GM11168 (cell line): Measurements from ENCODE around the gene TSEN54.
"Not testable (repeated sequence)": the region's sequence is repeated elsewhere in the genome, so short reads cannot be mapped to it uniquely, and the experiment has no call there.

ENCODE experiments used
- in situ Hi-C: fragments of 300-500 bp; cut with MboI; formaldehyde crosslinking; loops from one replicate; pipeline ENCODE4 v1.12.0; 2022; ENCODE audit warnings: low sequenced_read_pairs; ENCODE audit not compliant: unreplicated experiment

The TSEN54 gene

GRCh38 chr17:75516255-75516618, at the start of gene TSEN54:
Gene TSEN54, plus strand, starts transcription at chr17:75516528. Its CDS starts 33 bp downstream, at chr17:75516561.
- in situ Hi-C loops: no loop called here

- in situ Hi-C loops: no loop called here
These were observed 48.0 kb upstream of the TSEN54 start for GRCh38 chr17:75468291-75468754.

- in situ Hi-C loops: no loop called here
These were observed 47.5 kb upstream of the TSEN54 start for GRCh38 chr17:75468779-75469373.

DNA sequence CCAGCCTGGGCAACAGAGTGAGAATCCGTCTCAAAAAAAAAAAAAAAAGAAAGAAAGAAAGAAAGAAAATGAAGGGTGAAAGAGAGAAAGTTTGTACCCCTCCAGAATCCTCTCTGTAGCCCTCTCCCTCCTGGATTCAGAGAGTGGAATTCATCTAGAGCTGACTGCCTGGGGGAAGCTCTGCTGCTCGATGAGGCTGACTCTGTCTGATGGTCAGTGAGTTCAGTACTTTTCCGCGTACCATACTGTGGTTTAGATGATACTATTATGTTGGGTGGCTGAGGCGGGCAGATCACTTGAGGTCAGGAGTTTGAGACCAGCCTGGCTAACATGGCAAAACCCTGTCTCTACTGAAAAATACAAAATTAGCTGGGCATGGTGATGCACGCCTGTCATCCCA, 45.1 kb upstream of the TSEN54 start:
- in situ Hi-C loops: no loop called here

DNA sequence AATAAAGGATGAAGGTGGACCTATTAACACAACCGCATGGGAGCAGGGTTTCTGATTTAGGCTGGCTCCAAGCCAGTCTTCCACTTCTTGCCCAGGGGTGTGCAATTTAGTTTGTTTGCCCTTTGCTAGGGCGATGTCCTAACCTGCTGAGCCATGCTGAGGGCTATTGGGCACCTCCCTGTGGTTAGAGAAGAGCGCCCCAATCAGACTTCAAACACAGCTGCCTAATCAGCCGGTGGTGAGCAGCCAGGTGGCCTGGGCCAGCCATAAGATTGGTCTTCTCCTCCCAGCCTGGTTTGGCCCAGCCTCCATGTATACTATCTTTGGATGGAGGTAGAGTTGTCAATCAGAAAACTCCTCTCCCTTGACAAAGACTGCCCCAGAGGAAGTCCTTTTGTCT, 44.2 kb upstream of the TSEN54 start:
- in situ Hi-C loops: no loop called here

DNA sequence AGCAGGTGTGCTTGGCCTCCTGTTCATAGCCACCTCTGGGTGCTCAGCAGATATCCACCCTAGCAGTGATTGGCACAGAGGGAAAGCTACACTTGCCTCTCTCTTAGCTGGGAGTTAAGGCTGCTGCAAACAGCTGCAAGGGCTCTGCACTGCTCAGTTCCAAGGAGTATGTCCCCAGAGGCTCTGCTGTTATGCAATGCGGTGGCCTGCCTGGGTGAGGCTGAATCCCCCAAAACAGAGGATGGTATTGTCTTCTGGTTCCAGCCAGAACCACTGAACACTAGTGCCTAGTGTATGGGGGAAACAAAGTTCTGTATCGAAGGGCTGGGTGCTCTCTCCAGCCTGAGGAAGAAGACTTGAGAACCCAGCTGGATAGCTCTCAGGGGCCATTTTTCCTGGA, 43.1 kb upstream of the TSEN54 start:
- in situ Hi-C loops: no loop called here

DNA sequence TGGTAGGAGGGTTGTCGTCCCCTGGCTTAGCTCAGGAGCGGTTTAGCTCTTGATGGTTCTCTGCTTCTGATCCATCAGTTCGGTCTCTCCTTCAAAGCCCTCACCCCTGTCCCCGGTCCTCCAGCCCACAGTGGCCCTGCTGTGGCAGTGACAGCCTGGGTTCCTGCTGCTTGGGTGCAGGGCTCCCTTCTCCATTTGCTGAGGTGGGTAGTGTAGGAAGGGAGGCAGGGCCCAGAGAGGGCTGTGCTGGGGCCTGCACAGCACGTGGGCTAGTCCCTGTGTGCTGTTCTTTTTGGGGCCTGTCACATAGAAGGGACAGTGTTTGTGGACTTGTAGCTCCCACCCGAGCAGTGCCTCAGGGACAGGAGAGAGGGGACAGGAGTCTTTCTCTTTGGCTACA, 41.6 kb upstream of the TSEN54 start:
- in situ Hi-C loops: no loop called here

DNA sequence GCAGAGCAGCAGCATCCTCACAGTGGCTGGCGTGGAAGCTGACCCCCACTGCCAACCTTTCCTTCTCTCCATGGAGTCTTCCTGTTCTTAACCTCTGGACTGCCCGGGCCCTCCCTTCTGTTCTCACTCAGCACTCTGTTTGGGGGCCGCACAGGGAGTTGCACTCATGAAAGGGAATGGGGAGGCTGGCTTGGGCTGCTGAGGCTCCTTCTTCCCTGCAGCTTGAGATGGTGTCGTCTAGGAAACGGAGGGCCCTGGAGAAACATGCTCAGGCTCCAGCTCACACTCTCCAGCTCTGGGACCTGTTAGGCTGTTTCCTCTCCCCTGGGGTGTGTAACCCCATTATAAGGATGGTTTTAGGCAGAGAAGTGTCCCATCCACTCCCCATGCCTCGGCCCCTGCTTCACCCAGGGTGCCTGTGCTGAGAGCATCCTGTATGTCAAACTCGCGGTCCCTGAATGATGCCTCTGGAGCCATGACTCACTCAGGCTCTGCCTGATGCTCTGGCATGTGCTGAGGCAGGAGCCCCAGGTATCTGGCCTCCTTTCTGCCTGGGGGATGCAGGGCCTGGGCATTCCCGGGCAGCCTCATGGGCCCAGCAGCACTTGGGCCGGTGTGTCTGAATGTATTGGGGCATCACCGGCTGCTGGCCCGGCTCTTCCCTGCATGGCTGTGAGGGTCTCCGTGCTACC, 41.0 kb upstream of the TSEN54 start:
- in situ Hi-C loops: no loop called here

GRCh38 chr17:75475851-75476250, 40.5 kb upstream of the TSEN54 start:
- in situ Hi-C loops: no loop called here

GRCh38 chr17:75476271-75476671, 40.1 kb upstream of the TSEN54 start:
- in situ Hi-C loops: no loop called here

- in situ Hi-C loops: no loop called here
These were observed 39.4 kb upstream of the TSEN54 start for GRCh38 chr17:75476752-75477489.

DNA sequence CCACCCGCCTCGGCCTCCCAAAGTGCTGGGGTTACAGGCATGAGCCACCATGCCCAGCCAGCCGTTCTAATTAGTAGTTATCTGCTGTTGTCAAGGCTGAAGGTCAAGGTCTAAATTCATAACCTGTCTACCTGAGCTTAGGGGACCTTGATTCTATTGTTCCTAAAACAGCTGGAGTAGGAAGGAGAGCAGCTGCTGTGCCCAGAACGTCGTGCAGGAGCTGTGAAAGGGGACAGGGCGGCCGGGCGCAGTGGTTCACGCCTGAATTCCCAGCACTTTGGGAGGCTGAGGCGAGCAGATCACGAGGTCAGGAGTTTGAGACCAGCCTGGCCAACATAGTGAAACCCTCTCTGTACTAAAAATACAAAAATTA, 38.9 kb upstream of the TSEN54 start:
- in situ Hi-C loops: not testable (repeated sequence)

GRCh38 chr17:75478508-75478907, 37.8 kb upstream of the TSEN54 start:
- in situ Hi-C loops: no loop called here

- in situ Hi-C loops: no loop called here
These were observed 36.0 kb upstream of the TSEN54 start for GRCh38 chr17:75480281-75480680.

DNA sequence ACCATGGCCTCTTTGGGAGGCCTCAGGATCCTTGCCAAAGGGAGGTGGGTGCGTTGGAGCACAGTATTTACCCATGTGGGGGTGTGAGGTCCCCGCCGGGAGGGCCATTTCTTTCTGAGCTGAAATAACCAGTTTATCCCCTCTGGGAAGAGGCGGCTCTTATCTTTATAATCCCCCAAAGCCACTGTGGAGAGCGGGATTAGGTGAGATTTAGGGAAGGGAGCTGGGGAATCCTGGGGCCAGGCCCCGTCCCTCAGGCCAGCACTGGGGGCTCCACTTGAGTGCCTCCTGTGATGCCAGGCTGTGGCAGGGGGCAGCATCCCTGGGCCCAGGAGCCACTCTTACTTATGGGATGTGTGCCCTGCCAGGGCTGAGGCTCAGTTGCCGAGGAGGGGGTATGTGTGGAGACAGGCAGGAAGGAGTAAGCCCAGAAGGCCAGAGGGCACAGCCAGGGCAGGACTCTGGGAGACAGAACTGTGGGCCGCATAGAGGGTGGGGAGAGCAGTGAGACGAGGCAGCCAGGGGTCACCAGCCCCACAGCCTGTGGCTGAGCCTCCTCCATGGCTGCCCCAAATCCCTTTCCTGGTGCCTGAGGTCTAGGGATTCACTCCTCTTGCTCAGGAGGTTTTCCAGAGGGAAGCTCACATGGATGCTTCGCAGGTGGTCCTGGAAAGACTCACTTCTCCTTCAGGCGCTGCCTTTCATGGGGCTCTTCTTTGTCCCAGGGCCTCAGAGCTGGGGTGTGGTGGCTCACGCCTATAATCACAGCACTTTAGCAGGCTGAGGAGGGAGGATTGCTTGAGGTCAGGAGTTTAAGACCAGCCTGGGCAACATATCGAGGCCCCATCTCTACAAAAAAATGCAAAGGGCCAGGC, 34.9 kb upstream of the TSEN54 start:
- in situ Hi-C loops: no loop called here

GRCh38 chr17:75482098-75482942, 34.0 kb upstream of the TSEN54 start:
- in situ Hi-C loops: no loop called here

- in situ Hi-C loops: no loop called here
These were observed 30.6 kb upstream of the TSEN54 start for GRCh38 chr17:75485688-75486087.

GRCh38 chr17:75486151-75486550, 30.2 kb upstream of the TSEN54 start:
- in situ Hi-C loops: no loop called here

DNA sequence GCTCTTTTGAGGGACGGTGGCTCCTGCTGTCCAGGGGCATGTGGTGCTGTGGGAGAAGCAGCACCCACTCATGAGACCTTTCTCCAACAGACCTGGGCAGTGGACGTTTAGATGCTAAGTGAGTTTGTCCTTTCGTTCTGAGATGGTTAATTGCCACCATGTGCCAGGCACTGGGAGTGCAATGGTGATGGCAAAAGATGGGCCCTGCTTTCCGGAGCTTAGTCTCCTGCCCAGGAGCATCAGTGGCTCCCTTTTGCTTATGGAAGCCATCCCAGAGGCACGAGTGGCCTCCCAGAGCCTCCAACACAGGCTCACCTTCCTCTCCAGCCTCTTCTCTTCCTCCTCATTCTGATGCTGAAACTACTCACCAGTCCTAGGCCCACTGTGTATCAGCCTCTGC, 29.4 kb upstream of the TSEN54 start:
- in situ Hi-C loops: no loop called here
